Brain microvascular endothelial cell (primary cell): ENCODE results near the gene PKHD1.

ENCODE experiments used
- DNase-seq: peaks from one replicate; pipeline ENCODE4 v3.0.0-alpha.2; 2020
- H3K27ac ChIP-seq: fragments of 250-450 bp; sonication (Bioruptor Pico); 2 replicates; pipeline ENCODE4 v1.5.1; 2020; ENCODE audit warnings: mild to moderate bottlenecking, moderate library complexity
- H3K27me3 ChIP-seq: fragments of 250-450 bp; sonication (Bioruptor Pico); replicated peaks from 2 replicates; pipeline ENCODE4 v1.5.1; 2020; ENCODE audit warnings: mild to moderate bottlenecking
- H3K36me3 ChIP-seq: fragments of 250-450 bp; sonication (Bioruptor Pico); replicated peaks from 2 replicates; pipeline ENCODE4 v1.5.1; 2020; ENCODE audit warnings: mild to moderate bottlenecking
- H3K4me3 ChIP-seq: 2 replicates; pipeline ENCODE4 v1.5.1; 2011; ENCODE audit warnings: low read depth, mild to moderate bottlenecking, control low read depth, low read length, moderate library complexity
- in situ Hi-C: cut with HindIII; loops from 2 replicates; pipeline ENCODE4 v1.10.0; 2017; ENCODE audit warnings: low sequenced_read_pairs, low pct_ligation_motif_present
- TF ChIP-seq, protein P1 (sequence below): IDR thresholded peaks from 2 replicates; pipeline ENCODE4 v1.5.1; 2011; ENCODE audit warnings: low read depth, mild to moderate bottlenecking, moderate library complexity, low read length, control low read depth, inconsistent platforms; ENCODE audit errors: missing control alignments

Gene PKHD1

DNA sequence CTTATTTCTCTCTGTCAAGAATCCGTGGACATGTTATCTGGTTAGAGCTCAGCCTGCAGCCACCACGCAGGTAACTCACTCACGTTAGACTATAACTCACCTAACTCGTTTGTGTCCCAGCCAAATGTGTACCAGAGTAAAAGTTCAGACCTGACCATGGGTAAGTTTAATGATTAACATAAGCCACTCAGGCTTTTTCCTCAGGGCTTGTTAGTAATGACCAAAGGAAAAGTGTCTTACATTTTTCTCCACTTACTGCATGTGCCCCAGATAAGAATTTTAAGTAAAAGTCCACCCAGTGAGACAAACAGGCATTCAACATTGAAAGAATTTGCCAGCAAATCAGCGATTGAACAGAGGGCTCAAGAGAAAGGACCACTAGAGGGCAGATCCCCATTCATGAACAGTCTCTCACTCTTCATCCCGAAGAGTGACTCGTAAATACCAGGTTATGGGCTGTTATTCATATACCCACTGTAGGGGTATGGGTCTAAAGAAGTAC lies at the start of gene PKHD1:
Gene PKHD1 (minus strand): TSS at position 116 of the 502 bp plus-strand sequence. CDS start 2,680 bp downstream, outside the sequence.
- no peak for DNase-seq
- no peaks in the 10 kb centered on the region for H3K27me3 ChIP-seq
- TF ChIP-seq, protein P1, sequence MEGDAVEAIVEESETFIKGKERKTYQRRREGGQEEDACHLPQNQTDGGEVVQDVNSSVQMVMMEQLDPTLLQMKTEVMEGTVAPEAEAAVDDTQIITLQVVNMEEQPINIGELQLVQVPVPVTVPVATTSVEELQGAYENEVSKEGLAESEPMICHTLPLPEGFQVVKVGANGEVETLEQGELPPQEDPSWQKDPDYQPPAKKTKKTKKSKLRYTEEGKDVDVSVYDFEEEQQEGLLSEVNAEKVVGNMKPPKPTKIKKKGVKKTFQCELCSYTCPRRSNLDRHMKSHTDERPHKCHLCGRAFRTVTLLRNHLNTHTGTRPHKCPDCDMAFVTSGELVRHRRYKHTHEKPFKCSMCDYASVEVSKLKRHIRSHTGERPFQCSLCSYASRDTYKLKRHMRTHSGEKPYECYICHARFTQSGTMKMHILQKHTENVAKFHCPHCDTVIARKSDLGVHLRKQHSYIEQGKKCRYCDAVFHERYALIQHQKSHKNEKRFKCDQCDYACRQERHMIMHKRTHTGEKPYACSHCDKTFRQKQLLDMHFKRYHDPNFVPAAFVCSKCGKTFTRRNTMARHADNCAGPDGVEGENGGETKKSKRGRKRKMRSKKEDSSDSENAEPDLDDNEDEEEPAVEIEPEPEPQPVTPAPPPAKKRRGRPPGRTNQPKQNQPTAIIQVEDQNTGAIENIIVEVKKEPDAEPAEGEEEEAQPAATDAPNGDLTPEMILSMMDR = peak; percentile 52
- in situ Hi-C loops = no loop called here
- H3K4me3 ChIP-seq = no peak within 1 kb of the TSS
- H3K27ac ChIP-seq = no peak within 1 kb of the TSS
- no peaks in the 10 kb centered on the region for H3K36me3 ChIP-seq

GRCh38 chr6:52136934-52137467 lies 49.6 kb upstream of the PKHD1 start:
- TF ChIP-seq, protein P1 = no peak
- Histone ChIP-seq H3K4me3 (no peak overlapping the region), H3K27ac (no peak overlapping the region), H3K27me3 (no peaks in the 10 kb centered on the region), H3K36me3 (no peaks in the 10 kb centered on the region)
- no peak for DNase-seq
- in situ Hi-C loops = no loop called here

- DNase-seq = no peak
- no peak overlapping the region for H3K27ac ChIP-seq
- in situ Hi-C loops = no loop called here
- TF ChIP-seq, protein P1 = no peak
- no peak overlapping the region for H3K4me3 ChIP-seq
- no peaks in the 10 kb centered on the region for H3K27me3 ChIP-seq
- no peaks in the 10 kb centered on the region for H3K36me3 ChIP-seq
These were observed 48.6 kb upstream of the PKHD1 start for GRCh38 chr6:52136055-52136454.

- Histone ChIP-seq H3K36me3 (no peaks in the 10 kb centered on the region), H3K4me3 (no peak overlapping the region), H3K27me3 (no peaks in the 10 kb centered on the region), H3K27ac (no peak overlapping the region)
- in situ Hi-C loops = no loop called here
- TF ChIP-seq, protein P1 = no peak
- DNase-seq = no peak
These were observed 47.8 kb upstream of the PKHD1 start for GRCh38 chr6:52135217-52135616.

- in situ Hi-C loops = no loop called here
- no peaks in the 10 kb centered on the region for H3K27me3 ChIP-seq
- TF ChIP-seq, protein P1 = no peak
- no peak for DNase-seq
- H3K4me3 ChIP-seq = no peak overlapping the region
- no peak overlapping the region for H3K27ac ChIP-seq
- no peaks in the 10 kb centered on the region for H3K36me3 ChIP-seq
These were observed 46.6 kb upstream of the PKHD1 start for GRCh38 chr6:52134011-52134410.

- DNase-seq = no peak
- H3K27ac ChIP-seq = no peak overlapping the region
- in situ Hi-C loops = no loop called here
These were observed 45.9 kb upstream of the PKHD1 start for GRCh38 chr6:52133324-52133723.

More at GRCh38 chr6:52133324-52133723, 45.9 kb upstream of the PKHD1 start:
- no peaks in the 10 kb centered on the region for H3K36me3 ChIP-seq
- TF ChIP-seq, protein P1 = no peak
- H3K27me3 ChIP-seq = no peaks in the 10 kb centered on the region
- no peak overlapping the region for H3K4me3 ChIP-seq
